HUES6 (cell line): ENCODE measurements around the gene GPR62.

Experiments used
- H3K27ac ChIP-seq: 2 replicates; pipeline ENCODE4 v1.7.0; 2013; ENCODE audit warnings: low read depth, mild to moderate bottlenecking, low read length, inconsistent platforms
- H3K27me3 ChIP-seq: 2 replicates; pipeline ENCODE4 v1.6.1; 2013; ENCODE audit warnings: low read length; ENCODE audit not compliant: control insufficient read depth, insufficient read depth
- H3K36me3 ChIP-seq: 2 replicates; pipeline ENCODE4 v1.6.1; 2013; ENCODE audit warnings: low read length; ENCODE audit not compliant: control insufficient read depth, insufficient read depth
- H3K4me1 ChIP-seq: 2 replicates; pipeline ENCODE4 v1.6.1; 2013; ENCODE audit warnings: low read length; ENCODE audit not compliant: control insufficient read depth, insufficient read depth
- H3K4me3 ChIP-seq: 2 replicates; pipeline ENCODE4 v1.5.1; 2013; ENCODE audit warnings: low read depth, low read length
- H3K9ac ChIP-seq: one replicate; pipeline ENCODE4 v1.6.1; 2013; ENCODE audit warnings: mild to moderate bottlenecking, low read length
- H3K9me3 ChIP-seq: 2 replicates; pipeline ENCODE4 v1.6.1; 2013; ENCODE audit warnings: low read depth, low read length; ENCODE audit not compliant: control insufficient read depth, insufficient read depth

Gene GPR62

GRCh38 chr3:51999846-52000245 is 44.7 kb downstream of the GPR62 start:
- no peak overlapping the region for H3K27ac ChIP-seq
- no peak overlapping the region for H3K9ac ChIP-seq
- H3K27me3 ChIP-seq = no peaks in the 10 kb centered on the region
- peaks cover 7% of the 10 kb centered on the region for H3K36me3 ChIP-seq
- no peaks in the 10 kb centered on the region for H3K9me3 ChIP-seq
- H3K4me3 ChIP-seq = no peak overlapping the region
- H3K4me1 ChIP-seq = peaks cover 13% of the 10 kb centered on the region

- no peak overlapping the region for H3K9ac ChIP-seq
Measured at GRCh38 chr3:52001443-52001974, 46.3 kb downstream of the GPR62 start.

GRCh38 chr3:52002748-52003147 is 47.6 kb downstream of the GPR62 start:
- peaks cover 32% of the 10 kb centered on the region for H3K4me1 ChIP-seq
- no peaks in the 10 kb centered on the region for H3K9me3 ChIP-seq
- no peak overlapping the region for H3K4me3 ChIP-seq
- no peak overlapping the region for H3K27ac ChIP-seq
- H3K27me3 ChIP-seq = no peaks in the 10 kb centered on the region
- H3K9ac ChIP-seq = no peak overlapping the region
- no peaks in the 10 kb centered on the region for H3K36me3 ChIP-seq

More at GRCh38 chr3:52001443-52001974, 46.3 kb downstream of the GPR62 start:
- Histone ChIP-seq H3K27me3 (no peaks in the 10 kb centered on the region), H3K9me3 (no peaks in the 10 kb centered on the region), H3K36me3 (no peaks in the 10 kb centered on the region), H3K27ac (no peak overlapping the region), H3K4me3 (no peak overlapping the region), H3K4me1 (peaks cover 29% of the 10 kb centered on the region)

DNA sequence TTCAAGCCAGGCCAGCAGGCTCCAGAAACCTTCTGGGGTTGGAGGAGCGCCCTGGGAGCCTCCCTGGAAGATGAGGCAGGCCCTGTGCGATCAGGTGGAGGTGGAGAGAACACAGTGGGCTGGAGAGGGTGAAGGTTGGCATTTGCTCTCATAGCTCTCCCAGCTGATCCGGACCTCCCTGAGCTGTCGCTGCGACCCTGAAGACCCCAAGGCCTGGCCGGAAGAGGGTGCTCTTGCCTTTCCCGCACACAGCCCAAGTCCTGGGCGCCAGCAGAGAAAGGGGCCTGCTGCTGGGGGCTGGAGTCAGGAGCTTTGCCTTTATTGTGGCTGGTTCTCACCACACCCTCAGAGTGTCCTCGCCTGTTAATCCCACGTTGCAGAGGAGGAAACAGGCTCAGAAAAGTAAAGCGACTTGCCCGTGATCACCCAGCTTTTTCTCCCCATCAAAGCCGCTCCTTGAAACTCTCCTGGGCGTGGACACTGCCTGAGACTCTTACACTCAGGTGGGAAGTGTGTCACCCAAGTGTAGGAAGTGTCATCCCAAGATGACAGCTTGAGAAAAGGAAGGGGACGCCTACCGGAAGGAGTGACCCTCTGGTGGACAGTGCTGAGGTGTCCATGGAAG is 49.1 kb downstream of the GPR62 start:
- H3K36me3 ChIP-seq = no peaks in the 10 kb centered on the region
- peaks cover 27% of the 10 kb centered on the region for H3K4me1 ChIP-seq
- H3K9me3 ChIP-seq = no peaks in the 10 kb centered on the region
- H3K9ac ChIP-seq = no peak overlapping the region
- no peak overlapping the region for H3K4me3 ChIP-seq
- no peaks in the 10 kb centered on the region for H3K27me3 ChIP-seq
- no peak overlapping the region for H3K27ac ChIP-seq

GRCh38 chr3:52004906-52005395 is 49.8 kb downstream of the GPR62 start:
- H3K27ac ChIP-seq = no peak overlapping the region
- no peaks in the 10 kb centered on the region for H3K27me3 ChIP-seq
- peak overlapping the region; percentile 13; the same call in 1 of the 2 replicates for H3K4me3 ChIP-seq
- no peaks in the 10 kb centered on the region for H3K36me3 ChIP-seq
- no peak overlapping the region for H3K9ac ChIP-seq
- H3K9me3 ChIP-seq = no peaks in the 10 kb centered on the region
- peaks cover 27% of the 10 kb centered on the region for H3K4me1 ChIP-seq

- Histone ChIP-seq H3K9ac (no peak overlapping the region), H3K27ac (no peak overlapping the region), H3K4me3 (peak overlapping the region; percentile 29), H3K4me1 (peaks cover 27% of the 10 kb centered on the region), H3K27me3 (no peaks in the 10 kb centered on the region), H3K9me3 (no peaks in the 10 kb centered on the region), H3K36me3 (no peaks in the 10 kb centered on the region)
Measured at GRCh38 chr3:52005571-52005986, 50.4 kb downstream of the GPR62 start.

- H3K9ac ChIP-seq = no peak overlapping the region
- no peaks in the 10 kb centered on the region for H3K36me3 ChIP-seq
- no peak overlapping the region for H3K27ac ChIP-seq
- H3K27me3 ChIP-seq = no peaks in the 10 kb centered on the region
- peak overlapping the region; percentile 29 for H3K4me3 ChIP-seq
- no peaks in the 10 kb centered on the region for H3K9me3 ChIP-seq
- peaks cover 27% of the 10 kb centered on the region for H3K4me1 ChIP-seq
Measured at GRCh38 chr3:52006017-52006819, 51.0 kb downstream of the GPR62 start.

- no peaks in the 10 kb centered on the region for H3K27me3 ChIP-seq
- peaks cover 27% of the 10 kb centered on the region for H3K4me1 ChIP-seq
- H3K4me3 ChIP-seq = no peak overlapping the region
- no peak overlapping the region for H3K27ac ChIP-seq
- H3K36me3 ChIP-seq = no peaks in the 10 kb centered on the region
- H3K9ac ChIP-seq = no peak overlapping the region
- no peaks in the 10 kb centered on the region for H3K9me3 ChIP-seq
Measured at GRCh38 chr3:52006820-52007133, 51.6 kb downstream of the GPR62 start.
